Glutamatergic neuron (in vitro differentiated cells): ENCODE results near the gene DOCK2. TPM values are rescaled to one million over a fixed set of nuclear protein-coding genes. Genes with fewer than 3 reads are reported as not detected.

Experiments
- DNase-seq: peaks from one replicate; pipeline ENCODE4 v3.0.0; 2022
- H3K27ac Mint-ChIP-seq: one replicate; pipeline ENCODE4 v1.8.0; 2020; ENCODE audit warnings: mild to moderate bottlenecking, mixed read lengths, inconsistent platforms; ENCODE audit not compliant: unreplicated experiment
- H3K27me3 Mint-ChIP-seq: one replicate; pipeline ENCODE4 v1.8.0; 2020; ENCODE audit warnings: mild to moderate bottlenecking, moderate library complexity, mixed read lengths, inconsistent platforms; ENCODE audit not compliant: unreplicated experiment
- H3K36me3 Mint-ChIP-seq: one replicate; pipeline ENCODE4 v1.8.0; 2020; ENCODE audit warnings: mild to moderate bottlenecking, mixed read lengths, inconsistent platforms; ENCODE audit not compliant: unreplicated experiment
- H3K4me1 Mint-ChIP-seq: one replicate; pipeline ENCODE4 v1.8.0; 2020; ENCODE audit warnings: mild to moderate bottlenecking, low read depth, mixed read lengths, inconsistent platforms; ENCODE audit not compliant: unreplicated experiment
- H3K4me3 Mint-ChIP-seq: one replicate; pipeline ENCODE4 v1.8.0; 2020; ENCODE audit warnings: mild to moderate bottlenecking, mixed read lengths, inconsistent platforms; ENCODE audit not compliant: unreplicated experiment
- H3K9me3 Mint-ChIP-seq: one replicate; pipeline ENCODE4 v1.8.0; 2020; ENCODE audit warnings: mild to moderate bottlenecking, moderate library complexity, mixed read lengths, inconsistent platforms; ENCODE audit not compliant: unreplicated experiment
- CTCF ChIP-seq: fragments of 200-600 bp; sonication (generic); IDR thresholded peaks from one replicate; pipeline ENCODE4 v1.5.0; 2021; ENCODE audit not compliant: partially characterized antibody, unreplicated experiment
- total RNA-seq: library from RNA; stranded (reverse); fragmentation: NEBNext Ultra II Directional; extraction: Animal tissue kit (Norgen Biotek cat#: 25700); gene quantifications from one replicate; pipeline ENCODE4 v1.2.1, GENCODE V29; 2021; ENCODE audit not compliant: unreplicated experiment

Gene DOCK2
- total RNA-seq, 1 donor from 2014 or later = 0.66 TPM

DNA sequence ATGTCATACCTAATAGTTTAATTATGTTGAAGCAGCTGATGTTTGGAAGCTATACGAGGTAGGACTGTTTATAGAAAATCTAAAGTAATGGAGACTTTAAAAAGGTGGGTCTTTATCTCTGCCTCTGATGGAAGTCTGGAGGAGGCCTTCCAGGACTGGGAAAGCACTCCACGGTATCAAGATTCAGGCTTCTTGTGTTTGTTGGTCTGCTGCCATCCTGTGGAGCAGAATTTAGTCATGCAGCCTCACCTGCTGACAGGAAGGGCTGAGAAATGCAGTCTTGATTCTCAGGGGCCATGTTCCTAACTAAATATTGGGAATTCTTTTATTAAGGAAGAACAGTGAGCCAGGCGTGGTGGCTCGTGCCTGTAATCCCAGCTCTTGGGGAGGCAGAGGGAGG lies 37.6 kb upstream of the DOCK2 start:
- no peak for DNase-seq
- no peaks in the 10 kb centered on the region for H3K9me3 Mint-ChIP-seq
- no peaks in the 10 kb centered on the region for H3K27me3 Mint-ChIP-seq
- no peaks in the 10 kb centered on the region for H3K36me3 Mint-ChIP-seq
- no peaks in the 10 kb centered on the region for H3K4me1 Mint-ChIP-seq
- no peak overlapping the region for H3K4me3 Mint-ChIP-seq
- H3K27ac Mint-ChIP-seq = no peak overlapping the region
- TF ChIP-seq CTCF = no peak

DNA sequence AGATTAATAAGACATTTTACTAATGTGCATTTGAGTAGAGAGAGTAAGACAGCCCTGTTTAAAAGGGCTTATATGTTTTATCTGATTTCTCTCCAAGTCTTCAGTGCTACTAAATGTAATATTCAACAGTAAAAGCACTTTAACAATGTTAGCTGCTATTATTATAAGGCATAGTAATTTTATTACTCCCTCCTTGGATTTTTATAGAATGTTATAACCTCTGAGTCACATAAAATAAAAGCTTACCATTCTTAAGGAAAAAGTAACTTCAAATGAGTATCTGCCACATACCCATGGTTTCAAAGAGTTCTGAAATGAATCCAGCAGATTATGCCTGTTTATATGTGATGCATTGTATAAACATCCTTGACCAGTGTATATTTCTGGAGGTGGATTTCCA lies 34.5 kb upstream of the DOCK2 start:
- H3K4me3 Mint-ChIP-seq = no peak overlapping the region
- no peak for TF ChIP-seq CTCF
- no peaks in the 10 kb centered on the region for H3K4me1 Mint-ChIP-seq
- no peaks in the 10 kb centered on the region for H3K36me3 Mint-ChIP-seq
- H3K27ac Mint-ChIP-seq = no peak overlapping the region
- no peaks in the 10 kb centered on the region for H3K27me3 Mint-ChIP-seq
- DNase-seq = no peak
- H3K9me3 Mint-ChIP-seq = no peaks in the 10 kb centered on the region

GRCh38 chr5:169606279-169606678 lies 30.8 kb upstream of the DOCK2 start:
- no peak overlapping the region for H3K27ac Mint-ChIP-seq
- H3K4me3 Mint-ChIP-seq = no peak overlapping the region
- DNase-seq = no peak
- no peaks in the 10 kb centered on the region for H3K4me1 Mint-ChIP-seq
- H3K36me3 Mint-ChIP-seq = peaks cover 5% of the 10 kb centered on the region
- TF ChIP-seq CTCF = no peak
- peaks cover 1% of the 10 kb centered on the region for H3K9me3 Mint-ChIP-seq
- H3K27me3 Mint-ChIP-seq = no peaks in the 10 kb centered on the region

DNA sequence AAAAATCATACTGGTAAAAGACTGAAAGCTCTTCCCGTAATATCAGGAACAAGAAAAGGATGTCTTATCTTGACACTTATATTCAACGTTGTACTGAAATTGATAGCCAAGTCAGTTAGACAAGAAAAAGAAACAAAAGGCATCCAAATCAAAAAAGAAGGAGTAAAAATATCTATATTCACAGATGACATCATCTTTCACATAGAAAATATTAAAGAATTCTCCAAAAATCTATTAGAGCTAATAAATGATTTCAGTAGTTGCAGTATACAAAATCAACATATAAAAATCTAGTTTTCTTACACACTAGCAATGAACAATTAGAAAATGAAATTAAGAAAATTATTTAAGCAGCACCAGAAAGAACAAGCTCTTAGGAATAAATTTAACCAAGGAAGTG lies 29.2 kb upstream of the DOCK2 start:
- H3K27me3 Mint-ChIP-seq = no peaks in the 10 kb centered on the region
- no peak overlapping the region for H3K4me3 Mint-ChIP-seq
- no peaks in the 10 kb centered on the region for H3K4me1 Mint-ChIP-seq
- no peak for TF ChIP-seq CTCF
- peaks cover 5% of the 10 kb centered on the region for H3K36me3 Mint-ChIP-seq
- H3K27ac Mint-ChIP-seq = no peak overlapping the region
- peaks cover 1% of the 10 kb centered on the region for H3K9me3 Mint-ChIP-seq
- DNase-seq = no peak

DNA sequence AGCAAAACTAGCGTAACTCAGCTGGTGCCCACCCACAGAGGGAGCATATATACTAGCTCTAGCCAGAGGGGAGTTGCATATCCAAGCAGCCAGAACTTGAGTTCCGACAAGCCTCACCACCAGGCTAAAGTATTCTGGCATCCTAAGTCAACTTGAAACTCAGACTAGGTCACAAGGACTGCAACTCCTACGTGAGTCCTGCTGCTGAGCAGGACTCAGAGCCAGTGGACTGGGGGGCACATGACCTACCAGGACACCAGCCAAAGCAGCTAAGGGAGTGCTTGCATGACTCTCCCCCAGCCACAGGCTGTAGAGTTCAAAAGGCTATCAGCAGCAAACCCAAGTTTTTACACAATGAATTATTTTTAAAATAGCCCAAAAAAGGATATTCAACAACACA lies 27.4 kb upstream of the DOCK2 start:
- DNase-seq = no peak
- peaks cover 5% of the 10 kb centered on the region for H3K36me3 Mint-ChIP-seq
- no peak overlapping the region for H3K4me3 Mint-ChIP-seq
- peaks cover 1% of the 10 kb centered on the region for H3K9me3 Mint-ChIP-seq
- H3K27me3 Mint-ChIP-seq = no peaks in the 10 kb centered on the region
- H3K27ac Mint-ChIP-seq = no peak overlapping the region
- no peak for TF ChIP-seq CTCF
- H3K4me1 Mint-ChIP-seq = no peaks in the 10 kb centered on the region
